Measurements from ENCODE around the gene TTLL10.
"Not testable (repeated sequence)": the region's sequence is repeated elsewhere in the genome, so short reads cannot be mapped to it uniquely, and the experiment has no call there.

Gene TTLL10

DNA sequence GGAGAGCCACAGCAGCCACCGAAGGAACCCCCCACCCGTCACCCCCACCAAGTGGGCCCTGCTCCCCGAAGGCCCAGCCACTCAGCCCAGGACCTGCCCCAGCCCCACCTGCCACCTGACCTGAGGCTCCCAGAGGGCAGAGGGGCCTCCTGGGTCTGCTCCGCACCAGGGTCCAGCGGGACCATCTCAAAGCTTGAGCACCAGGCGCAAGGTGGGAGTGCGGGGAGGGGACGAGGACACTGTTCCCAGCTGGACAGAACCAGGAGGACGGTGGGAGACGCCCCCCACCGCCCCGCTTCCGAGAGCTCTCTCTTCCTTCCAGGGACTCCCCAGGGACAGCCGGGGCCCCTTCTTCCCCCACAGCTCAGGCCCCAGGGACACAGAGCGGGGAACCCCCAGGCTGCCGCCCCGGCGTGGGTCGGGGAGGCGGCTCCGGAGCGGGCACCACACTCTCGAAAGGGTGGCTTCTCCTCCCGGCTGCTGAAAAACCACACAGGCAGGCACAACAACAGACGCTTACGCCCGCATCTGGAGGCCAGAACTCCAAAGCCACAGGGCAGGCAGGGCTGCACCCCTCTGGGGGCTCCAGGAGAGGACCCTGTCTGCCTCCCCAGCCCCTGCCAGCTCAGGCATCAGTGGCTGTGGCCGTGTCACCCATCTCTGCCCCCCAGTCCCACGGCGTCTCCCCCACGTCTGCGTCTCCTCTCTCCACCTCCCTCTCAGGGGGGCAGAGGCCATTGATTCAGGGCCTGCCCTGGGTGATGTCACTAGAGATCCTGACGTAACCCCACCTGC lies 1.9 kb upstream of the TTLL10 start:
- DNase-seq = no peak

DNA sequence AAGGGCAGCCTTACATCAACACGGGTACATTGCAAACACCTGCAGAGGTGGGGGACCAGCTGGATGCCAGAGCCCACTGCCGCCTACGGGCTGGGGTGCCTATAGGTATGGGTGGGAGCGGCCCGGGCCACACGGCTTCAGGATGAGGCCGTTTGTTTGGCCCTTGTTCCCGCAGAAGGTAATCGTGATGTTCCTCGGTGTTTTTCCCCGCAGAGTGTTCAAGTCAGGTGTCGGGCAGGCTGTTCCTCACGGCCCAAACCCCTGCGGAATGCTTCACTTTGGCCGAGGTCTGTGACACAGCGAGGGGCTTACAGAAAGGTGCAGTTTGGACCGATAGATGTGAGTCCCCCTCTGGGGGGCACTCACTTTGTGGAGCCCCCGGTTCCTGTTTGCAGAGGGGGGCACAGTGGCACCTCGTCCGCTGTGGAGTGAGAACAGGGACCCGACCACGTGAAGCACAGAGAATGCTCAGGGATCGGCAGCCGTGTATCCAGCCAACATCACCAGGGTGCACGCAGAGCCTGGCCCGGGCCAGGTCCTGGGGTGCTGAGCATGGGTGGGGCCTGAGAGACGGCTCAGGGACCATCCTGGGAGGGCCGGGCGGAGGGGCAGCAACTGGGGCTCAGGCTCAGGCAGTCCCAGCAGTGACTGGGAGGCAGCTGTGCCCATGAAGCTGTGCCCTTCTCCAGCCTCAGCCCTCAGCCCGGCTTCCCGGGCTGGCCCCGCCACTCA lies 453 bp upstream of the TTLL10 start:
- DNase-seq = no peak

DNA sequence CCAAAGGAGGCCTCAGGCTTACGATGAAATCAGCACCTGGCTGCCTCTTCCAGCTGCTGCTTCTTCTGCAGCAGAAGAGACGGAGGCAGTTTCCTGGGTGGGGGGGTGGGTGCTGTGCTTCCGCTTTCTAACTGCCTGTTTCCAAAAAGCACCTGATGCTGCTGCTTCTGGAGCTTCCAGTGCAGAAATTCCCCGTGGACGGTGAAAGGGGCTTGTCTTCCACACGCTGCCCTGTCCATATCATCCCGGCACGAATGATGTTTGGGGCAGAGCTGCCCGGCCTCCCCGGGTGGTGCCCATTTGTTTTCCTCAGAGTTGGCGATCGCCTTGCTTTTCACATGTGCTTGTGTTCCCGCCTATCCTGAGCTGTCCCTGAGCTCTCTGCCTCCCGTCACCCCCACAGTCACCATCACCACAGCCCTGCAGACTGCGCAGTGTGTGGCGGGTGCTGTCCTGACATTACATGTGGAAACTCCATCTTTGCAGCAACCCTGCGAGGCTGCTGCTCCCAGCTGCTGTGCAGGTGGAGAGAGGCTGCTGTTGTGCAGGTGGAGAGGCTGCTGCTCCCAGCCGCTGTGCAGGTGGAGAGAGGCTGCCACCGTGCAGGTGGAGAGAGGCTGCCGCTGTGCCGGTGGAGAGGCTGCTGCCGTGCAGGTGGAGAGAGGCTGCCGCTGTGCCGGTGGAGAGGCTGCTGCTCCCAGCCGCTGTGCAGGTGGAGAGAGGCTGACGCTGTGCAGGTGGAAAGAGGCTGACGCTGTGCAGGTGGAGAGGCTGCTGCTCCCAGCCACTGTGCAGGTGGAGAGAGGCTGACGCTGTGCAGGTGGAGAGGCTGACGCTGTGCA lies 1.8 kb downstream of the TTLL10 start:
- DNase-seq = no peak

DNA sequence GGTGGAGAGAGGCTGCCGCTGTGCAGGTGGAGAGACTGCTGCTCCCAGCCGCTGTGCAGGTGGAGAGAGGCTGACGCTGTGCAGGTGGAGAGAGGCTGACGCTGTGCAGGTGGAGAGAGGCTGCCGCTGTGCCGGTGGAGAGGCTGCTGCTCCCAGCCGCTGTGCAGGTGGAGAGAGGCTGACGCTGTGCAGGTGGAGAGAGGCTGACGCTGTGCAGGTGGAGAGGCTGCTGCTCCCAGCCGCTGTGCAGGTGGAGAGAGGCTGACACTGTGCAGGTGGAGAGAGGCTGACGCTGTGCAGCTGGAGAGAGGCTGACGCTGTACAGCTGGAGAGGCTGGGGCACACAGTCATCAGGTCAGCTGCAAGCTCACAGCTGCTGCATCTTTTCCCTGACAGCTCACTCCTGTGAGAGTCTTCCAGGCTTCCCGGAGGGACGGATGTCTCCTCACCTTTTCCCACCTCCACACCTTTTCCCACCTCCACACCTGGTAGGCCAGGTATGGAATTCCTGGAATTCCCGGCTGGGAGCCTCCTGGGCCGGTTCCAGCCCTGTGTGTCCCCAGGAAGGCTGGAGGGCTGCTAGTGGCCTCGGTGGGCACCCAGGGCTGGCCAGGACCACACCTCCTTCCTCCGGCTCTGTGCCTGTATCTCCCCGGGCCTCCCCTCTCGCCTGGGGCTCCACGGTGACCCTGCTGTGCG lies 2.5 kb downstream of the TTLL10 start:
- DNase-seq = not testable (repeated sequence)

DNA sequence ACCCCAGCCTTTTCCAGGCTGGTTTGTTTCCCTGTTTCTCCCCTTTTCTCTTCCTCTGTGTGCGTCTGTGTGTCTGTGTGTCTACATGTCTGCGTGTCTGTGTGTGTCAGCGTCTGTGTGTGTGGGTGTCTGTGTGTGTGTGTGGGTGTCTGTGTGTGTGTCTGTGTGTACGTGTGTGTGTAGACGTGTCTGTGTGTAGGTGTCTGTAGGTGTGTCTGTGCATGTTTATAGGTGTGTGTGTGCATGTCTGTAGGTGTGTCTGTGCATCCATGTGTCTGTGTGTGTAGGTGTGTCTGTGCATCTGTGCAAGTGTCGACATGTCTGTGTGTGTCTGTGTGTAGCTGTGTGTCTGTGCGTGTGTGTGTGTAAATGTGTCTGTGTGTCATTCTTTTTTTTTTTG lies 3.3 kb downstream of the TTLL10 start:
- no peak for DNase-seq

DNA sequence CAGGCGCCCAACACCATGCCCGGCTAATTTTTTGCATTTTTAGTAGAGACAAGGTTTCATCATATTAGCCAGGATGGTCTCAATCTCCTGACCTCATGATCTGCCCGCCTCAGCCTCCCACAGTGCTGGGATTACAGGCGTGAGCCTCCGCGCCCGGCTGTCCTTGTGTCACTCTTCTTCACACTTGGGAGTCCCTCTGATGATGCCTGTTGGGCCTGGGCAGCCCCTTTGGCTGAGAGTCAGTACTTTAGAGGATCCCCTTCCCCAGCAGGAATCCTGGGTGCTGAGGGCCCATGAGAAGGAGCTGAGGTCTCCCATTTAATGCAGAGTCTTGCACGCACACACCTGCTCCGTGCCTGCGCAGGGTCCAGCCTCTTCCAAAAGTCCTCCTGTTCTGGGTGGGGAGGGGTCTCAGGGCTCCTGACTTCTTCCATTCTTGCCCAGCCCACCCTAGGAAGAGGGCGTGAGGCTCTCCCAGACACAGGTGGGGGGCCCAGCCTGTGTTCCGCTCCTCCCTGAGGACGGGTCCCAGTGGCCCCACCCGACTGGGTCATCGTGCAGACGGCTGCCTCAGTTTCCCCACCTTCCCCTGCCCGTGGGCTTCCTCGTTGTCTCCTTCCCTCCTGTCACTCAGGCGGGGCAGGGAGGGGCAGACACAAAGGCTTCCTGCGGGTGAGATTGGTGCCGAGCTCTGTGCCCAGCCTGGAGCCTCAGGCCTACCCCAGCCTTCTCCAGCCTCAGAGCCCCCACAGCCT lies 3.9 kb downstream of the TTLL10 start:
- DNase-seq = no peak

DNA sequence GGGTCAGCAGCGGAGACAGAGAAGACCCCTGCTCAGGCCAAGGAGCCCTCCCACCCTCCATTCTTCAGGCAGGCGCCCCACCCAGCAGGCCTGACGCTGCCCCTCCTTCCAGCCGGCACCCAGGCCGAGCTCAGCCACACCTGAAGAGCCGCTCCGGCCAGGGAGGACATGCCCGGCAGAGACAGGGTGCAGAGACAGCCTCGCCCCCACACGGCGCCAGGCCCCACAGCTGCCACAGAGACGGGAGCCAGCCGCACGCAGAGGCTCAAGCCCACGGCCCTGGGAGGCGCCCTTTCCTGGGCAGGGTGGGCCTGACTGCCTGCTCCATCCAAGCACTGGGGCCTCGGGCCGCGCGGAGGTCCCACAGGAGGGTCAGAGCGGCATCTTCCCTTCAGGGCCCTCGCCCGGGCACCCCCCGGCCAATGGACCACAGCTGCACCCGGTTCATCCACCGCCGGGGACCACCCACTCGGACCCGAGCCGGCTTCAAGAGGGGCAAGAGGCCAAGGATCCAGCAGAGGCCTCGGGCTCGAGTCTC lies 5.2 kb downstream of the TTLL10 start:
- DNase-seq = no peak

DNA sequence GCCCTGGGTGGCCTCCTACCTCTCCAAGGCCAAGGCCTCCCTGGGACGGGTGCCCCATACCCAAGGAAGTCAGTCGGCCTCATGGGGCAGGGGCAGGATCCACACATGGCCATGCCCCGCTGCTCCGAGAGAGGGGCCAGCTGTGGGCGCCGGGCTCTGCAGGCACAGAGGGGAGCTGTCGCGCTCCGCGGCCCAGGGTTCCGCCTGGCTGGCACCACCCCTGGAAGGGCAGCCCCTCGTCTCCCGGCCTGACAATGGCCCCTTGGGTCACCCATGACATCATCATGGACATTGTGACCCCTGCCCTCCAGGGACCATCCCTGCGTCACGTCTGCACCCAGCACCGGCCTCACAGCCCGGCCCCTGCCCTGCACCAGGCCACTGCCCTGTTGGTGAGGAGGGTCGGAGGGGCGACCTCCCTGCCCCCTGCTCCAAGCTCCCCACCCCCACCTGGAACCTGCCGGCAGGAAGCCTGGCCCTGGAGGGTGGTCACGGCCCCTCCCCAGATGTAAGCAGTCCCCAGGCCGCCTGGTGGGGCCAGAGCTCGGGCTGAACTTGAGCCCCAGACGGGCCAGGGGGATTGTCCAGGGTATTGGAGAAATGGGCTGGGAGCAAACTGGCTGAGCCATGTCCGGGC lies 5.8 kb downstream of the TTLL10 start:
- DNase-seq = no peak

DNA sequence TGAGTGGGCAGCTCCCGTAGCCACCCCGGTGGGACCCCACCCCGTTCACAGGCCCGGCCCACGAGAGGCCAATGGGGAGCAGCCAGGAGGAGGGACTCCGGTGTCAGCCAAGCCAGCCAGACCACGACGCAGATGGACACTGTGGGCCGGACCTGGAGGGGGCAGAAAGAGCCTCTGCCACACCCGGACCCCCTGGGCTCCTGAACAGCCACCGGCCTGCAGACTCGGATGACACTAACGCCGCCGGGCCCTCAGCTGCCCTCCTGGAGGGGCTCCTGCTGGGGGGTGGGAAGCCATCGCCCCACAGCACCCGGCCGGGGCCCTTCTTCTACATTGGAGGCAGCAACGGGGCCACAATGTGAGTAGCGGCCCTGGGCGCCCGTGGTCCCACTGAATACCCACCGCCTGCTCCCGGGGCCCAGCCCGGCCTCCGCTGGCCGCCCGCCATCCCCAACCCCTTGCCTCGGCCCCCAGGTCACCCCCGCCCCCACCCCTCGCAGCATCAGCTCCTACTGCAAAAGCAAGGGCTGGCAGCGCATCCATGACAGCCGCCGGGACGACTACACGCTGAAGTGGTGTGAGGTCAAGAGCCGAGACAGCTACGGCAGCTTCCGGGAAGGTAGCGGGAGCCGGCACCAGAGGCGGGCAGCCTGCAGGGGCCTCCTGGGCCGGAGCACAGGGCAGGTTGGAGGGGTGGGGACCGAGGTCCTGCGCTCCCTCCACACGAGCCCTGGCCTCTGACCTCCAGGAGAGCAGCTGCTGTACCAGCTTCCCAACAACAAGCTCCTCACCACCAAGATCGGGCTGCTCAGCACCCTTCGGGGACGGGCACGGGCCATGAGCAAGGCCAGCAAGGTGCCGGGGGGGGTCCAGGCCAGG lies 6.5 kb downstream of the TTLL10 start:
- DNase-seq = no peak

DNA sequence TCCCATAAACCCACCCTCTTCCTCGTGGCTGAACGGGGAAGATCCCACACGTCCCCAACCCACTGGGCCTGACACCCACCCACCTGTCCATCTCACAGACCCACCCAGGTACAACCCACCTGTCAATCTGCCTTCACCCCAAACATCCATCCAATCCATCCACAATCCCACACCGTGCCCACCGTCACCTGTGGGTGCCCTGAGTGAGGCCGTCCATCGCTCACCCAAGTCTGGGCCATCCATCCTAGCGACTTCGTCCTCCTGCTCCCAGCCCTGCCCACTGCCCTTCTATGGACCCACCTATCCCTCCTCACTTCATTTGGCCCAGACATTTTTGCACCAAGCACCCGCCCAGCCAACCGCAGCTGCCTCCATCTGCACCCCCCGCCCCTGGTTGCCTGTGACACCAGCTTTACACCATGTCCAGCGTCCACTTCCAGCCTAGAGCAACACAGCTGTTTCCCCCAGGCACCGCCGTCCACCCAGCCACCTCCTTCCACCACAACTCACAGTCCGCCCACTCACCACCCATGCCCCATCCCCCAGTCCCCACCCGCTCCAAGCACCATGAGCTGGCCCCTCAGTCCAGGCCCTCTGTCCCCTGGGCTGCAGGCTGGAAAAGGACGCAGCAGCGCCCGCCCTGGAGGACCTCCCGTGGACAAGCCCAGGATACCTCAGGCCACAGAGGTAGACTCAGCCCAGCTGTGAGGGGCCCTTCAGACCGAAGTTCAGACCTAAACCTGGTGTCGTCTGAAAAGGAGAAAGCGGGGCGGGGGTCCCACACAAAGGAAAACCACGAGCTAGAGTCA lies 7.7 kb downstream of the TTLL10 start:
- no peak for DNase-seq

DNA sequence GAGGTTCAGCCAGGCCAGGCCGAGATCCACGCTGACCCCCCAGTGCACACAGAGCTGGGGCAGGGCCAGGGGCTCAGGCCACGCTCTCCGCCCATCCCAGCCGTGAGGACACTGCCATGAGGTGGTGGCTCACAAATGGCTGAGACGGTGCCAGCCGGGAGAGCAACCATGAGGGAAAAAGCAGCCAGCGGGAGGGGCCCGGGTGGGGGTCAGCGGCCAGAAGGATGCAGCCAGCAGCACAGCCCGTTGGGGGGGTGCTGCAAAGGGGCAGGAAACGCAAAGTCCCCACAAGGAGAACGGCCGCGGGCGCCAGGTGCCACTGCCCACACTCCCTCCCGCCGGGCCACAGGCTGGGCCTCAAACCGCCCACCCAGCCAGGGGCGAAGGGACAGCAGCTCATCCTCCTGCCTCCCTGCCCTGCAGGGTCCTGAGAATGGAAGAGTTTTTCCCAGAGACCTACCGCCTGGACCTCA lies 8.3 kb downstream of the TTLL10 start:
- DNase-seq = no peak

DNA sequence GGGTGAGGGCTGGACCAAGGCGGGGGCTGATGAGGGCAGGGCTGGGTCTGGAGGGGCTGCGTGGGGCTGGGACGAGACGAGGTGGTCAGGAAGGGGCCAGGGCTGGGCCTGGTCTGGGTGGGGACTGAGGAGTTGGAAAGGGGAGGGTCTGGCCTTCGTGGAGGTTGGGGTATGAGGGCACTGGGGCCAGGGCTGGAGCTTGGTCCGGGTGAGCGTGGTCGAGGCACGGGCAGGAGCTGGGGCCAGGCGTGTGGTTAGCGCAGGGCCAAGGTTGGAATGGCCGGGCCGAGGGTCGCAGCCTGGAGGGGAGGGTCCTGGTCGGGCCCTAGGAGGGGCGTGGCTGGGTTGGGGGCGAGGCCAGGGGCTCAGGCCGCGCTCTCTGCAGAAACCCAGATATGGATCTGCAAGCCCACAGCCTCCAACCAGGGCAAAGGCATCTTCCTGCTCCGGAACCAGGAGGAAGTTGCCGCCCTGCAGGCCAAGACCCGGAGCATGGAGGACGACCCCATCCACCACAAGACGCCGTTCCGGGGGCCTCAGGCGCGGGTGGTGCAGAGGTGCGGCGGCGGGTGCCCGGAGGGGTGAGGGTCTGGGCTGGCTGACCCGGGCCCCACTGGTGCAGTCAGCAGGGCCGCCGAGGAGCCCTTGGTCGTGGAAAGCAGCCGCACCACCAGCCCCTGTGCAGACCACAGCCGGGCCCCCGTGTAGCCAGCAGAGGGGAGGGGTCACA lies 9.0 kb downstream of the TTLL10 start:
- no peak for DNase-seq

DNA sequence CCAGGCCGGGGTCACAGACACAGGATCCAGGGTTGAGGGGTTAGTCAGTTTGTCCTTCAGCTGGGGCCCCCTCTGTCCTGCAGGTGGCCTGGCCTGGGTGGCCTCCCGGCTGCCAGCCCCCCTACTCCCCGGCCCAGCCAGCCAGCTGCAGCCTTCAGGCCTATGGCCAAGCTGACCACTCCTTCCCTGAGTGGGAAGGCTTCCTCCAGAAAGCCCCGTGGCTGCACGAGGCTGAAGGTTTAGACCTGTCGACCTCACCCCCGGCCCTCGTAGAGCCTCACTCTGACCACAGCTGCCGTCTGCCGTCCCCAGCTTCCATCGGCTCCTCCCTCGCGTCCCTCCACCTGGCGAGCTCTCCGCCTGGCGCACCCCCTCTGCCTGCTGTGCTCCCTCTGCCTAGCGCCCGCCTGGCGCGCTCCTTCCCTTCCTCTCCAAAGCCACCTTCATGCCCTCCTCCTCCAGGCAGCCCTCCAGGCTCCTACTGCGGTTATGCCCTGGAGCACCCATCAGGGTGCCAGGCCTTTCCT lies 9.6 kb downstream of the TTLL10 start:
- no peak for DNase-seq

DNA sequence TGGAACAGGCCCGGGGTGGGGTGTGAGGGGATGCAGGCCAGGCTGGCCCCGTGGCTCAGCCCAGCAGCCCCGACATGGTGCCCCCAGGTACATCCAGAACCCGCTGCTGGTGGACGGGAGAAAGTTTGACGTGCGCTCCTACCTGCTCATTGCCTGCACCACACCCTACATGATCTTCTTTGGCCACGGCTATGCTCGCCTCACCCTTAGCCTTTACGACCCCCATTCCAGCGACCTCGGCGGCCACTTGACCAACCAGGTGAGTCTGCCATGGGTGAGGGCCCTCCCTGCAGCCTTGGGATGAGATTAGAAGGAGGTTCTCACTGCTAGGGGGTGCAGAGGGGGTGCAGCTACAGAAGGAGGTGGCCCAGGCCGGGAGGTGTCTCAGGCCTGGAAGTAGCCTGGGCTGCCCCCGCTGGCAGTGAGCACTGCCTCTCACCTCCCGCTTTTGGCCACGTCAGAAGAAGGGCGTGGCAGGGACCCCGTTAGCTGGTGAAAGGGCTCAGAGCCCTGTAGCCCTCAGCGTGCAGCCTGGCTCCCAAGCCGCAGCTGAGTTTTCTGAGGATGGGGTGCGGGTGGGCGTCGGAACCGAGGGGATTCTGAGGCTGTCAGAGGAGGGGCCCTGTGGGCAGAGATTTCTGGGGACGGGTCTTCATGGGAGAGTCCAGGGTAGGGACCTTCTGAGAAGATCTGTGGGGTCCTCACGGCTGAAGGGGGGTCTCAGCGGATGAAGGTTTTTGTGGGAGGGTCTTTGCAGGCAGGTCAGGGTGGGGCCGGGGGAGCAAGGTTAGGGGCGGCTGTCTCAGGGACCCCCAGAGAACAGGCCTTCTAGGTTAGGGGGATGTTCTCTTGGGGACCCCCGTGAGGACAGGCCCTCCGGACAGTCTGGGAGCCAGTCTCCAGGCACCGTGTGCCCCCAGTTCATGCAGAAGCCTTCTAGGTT lies 10.4 kb downstream of the TTLL10 start:
- DNase-seq = no peak

DNA sequence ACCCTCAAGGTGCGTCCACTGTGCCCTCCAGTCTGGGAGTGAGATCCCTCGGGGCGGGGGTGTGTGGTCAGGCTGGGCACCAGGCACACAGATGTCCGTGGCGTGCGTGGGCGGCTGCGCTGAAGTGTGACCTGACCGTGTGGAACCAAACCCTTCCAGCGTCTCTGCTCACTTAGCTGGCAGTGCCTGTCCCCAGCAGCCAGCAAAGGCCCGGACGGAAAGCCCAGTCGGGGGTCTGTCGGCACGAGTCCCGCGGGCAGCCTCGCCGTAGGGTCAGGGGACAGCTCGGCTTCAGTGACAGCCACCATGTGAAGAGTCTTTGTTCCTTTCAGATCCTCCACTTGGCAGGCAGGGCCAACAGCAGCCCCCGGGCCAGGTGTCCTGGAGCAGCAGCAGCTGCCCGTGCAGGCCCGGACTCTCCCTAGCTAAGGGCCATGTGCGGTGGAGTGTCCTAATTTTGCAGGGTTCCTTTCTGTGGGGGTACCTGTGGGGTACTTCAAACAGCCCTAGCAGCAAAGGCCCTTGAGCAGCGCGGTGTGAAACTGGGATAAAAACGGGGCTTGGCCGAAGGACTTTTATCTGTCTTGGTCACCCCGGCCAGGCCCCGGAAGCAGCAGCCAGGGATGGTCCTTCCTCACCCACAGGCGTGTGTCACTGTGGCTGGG lies 11.6 kb downstream of the TTLL10 start:
- DNase-seq = no peak

DNA sequence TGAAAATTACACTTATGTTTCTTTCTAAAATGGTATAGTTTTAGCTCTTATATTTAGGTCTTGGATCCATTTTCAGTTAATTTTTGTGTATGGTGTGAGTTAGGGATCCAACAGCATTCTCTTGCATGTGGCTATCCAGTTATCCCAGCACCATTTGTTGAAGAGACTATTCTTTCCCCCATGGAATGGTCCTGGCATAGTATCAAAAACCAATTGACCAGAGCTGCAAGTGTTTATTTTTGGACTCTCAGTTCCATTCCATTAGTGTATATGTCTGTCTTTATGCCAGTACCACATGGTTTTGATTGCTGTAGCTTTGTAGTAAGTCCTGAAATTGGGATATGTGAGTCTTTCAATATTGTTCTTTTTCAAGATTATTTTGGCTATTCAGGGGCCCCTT lies 14.3 kb downstream of the TTLL10 start:
- no peak for DNase-seq

DNA sequence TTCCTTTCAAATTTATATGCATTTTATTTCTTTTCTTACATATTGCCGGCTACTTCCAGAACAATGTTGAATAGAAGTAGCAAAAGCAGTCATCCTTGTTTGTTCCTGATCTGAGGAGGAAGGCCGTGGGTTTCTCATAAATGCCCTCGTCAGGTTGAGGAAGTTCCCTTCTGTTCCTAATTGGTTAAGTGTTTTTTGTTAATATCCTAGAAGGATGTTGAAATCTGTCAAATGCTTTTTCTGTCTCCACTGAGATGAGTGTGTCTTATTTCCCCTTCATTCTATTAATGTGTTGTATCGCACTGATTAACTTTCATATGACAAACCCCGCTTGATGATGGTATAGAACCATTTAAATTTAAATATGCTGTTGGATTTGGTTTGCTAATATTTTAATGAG lies 15.4 kb downstream of the TTLL10 start:
- no peak for DNase-seq
